Islet precursor cell (in vitro differentiated cells): ENCODE results near the gene FBH1.
"Not testable (repeated sequence)": the region's sequence is repeated elsewhere in the genome, so short reads cannot be mapped to it uniquely, and the experiment has no call there.

ENCODE experiments used
- DNase-seq: peaks from one replicate; pipeline ENCODE4 v3.0.0-alpha.2; 2018

Gene FBH1

GRCh38 chr10:5942474-5942873 is 52.4 kb downstream of the FBH1 start:
- DNase-seq: no peak

- DNase-seq: no peak
These were observed 53.5 kb downstream of the FBH1 start for GRCh38 chr10:5943536-5943935.

GRCh38 chr10:5944389-5945189 is 54.5 kb downstream of the FBH1 start:
- DNase-seq: no peak

GRCh38 chr10:5945190-5945509 is 55.1 kb downstream of the FBH1 start:
- DNase-seq: no peak

GRCh38 chr10:5945561-5946418 is 55.7 kb downstream of the FBH1 start:
- DNase-seq: peak; percentile 76

GRCh38 chr10:5946419-5946775 is 56.4 kb downstream of the FBH1 start:
- DNase-seq: not testable (repeated sequence)

- no peak for DNase-seq
These were observed 56.7 kb downstream of the FBH1 start for GRCh38 chr10:5946786-5947185.

GRCh38 chr10:5947471-5948207 is 57.6 kb downstream of the FBH1 start:
- DNase-seq: no peak

GRCh38 chr10:5948208-5948585 is 58.2 kb downstream of the FBH1 start:
- DNase-seq: no peak

GRCh38 chr10:5949009-5949759 is 59.1 kb downstream of the FBH1 start:
- peak; percentile 78 for DNase-seq

GRCh38 chr10:5951167-5951711 is 61.2 kb downstream of the FBH1 start:
- no peak for DNase-seq

- DNase-seq: no peak
These were observed 61.8 kb downstream of the FBH1 start for GRCh38 chr10:5951721-5952407.

- DNase-seq: no peak
These were observed 62.8 kb downstream of the FBH1 start for GRCh38 chr10:5952731-5953385.

GRCh38 chr10:5953676-5954075 is 63.6 kb downstream of the FBH1 start:
- DNase-seq: no peak

GRCh38 chr10:5956146-5956936 is 66.3 kb downstream of the FBH1 start:
- DNase-seq: peak; percentile 56

GRCh38 chr10:5958077-5958476 is 68.0 kb downstream of the FBH1 start:
- no peak for DNase-seq

GRCh38 chr10:5958675-5959074 is 68.6 kb downstream of the FBH1 start:
- DNase-seq: no peak

- DNase-seq: peak; percentile 31
These were observed 69.1 kb downstream of the FBH1 start for GRCh38 chr10:5959142-5959541.

GRCh38 chr10:5959581-5960069 is 69.6 kb downstream of the FBH1 start:
- DNase-seq: peak; percentile 42
